Islet precursor cell (in vitro differentiated cells): ENCODE data around the gene GRPEL2.

Source experiments
- DNase-seq: peaks from one replicate; pipeline ENCODE4 v3.0.0-alpha.2; 2018

The GRPEL2 gene

DNA sequence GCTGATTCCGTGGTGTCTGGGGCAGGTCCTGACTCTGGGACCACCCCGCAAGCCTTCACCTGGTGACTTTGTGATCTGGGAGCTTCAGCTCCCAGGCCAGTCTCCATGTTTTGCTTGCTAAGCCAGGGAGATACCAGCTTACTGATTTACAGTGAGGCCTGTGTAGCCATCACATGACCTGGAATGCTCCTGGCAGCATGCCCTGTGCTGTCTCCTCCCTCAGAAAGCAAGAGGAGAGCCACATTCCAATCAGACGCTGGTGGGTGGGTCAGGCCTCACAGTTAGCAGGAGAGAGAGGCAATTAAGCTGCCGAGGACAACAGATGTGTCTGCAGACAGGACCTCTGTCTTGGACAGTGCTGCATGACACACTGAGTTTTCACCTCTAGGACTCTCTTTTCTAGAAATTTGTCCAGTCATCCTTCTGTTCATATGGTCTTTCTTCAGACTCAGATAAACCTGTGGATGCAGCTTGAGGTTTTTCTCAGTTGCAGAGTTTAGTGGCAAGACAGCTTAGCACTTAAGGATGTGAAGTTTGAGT is 24.4 kb upstream of the GRPEL2 start:
- peak; percentile 97 for DNase-seq

DNA sequence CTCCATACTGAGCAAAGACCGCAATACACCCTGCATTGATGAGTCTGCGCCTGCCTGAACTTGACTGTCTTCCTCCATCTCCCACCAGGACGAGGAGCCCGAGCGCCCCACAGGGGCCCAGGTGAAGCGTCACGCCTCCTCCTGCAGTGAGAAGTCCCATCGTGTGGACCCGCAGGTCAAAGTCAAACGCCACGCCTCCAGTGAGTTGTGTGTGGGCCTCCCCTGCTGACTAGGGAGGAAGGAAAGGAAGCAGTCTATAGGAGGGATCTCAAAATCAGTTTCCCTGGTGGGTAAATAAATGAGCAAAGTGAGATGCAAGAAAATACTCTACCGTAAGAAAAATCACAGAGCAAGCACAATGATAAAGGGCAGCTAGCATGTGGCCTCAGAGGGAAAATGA is 22.8 kb upstream of the GRPEL2 start:
- DNase-seq: no peak

DNA sequence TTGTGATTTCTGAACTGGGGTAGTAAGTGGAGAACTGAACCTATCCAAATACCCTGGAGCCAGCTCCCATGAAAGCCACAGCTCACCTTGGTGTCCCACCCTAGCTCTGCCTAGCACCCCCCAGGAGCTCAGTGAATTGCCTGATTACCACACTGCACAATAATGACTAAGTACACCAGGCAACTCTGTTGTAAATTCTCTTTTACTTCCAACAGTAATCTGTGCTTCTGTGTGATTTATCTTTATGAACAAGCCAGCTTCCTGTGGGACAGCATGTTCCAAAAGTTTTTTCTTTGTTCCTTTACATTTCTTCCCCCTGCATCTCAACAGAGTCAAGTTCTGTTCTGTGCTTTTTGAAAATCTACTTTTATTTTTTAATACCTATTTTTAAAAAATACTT is 22.1 kb upstream of the GRPEL2 start:
- DNase-seq: no peak

DNA sequence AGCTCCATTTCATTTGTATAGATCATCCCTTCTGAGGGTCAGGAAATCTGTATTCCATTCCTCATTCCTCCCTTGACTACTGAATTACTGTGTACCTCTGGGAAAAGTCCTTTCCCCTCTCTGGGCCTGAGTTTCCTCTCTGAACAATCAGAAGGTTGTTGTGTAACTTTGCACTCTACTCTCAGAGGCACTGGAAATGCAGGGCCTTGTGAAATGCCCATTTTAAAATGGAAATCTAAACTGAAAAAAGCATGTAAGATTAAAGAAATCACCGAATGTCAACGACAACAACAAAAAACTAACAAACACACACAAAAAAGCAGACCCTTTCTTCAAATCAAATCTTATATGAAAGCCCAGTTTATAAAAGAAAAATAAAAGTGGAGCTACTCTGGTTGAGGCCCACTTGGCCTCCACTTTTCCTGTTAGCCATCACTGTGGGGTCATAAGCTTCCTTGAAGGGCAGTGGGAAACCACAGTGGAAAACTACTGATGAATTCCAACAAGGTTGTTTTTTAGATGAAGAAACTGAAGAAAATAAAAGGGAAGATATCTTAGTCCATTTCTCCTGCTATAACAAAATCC is 21.6 kb upstream of the GRPEL2 start:
- no peak for DNase-seq

DNA sequence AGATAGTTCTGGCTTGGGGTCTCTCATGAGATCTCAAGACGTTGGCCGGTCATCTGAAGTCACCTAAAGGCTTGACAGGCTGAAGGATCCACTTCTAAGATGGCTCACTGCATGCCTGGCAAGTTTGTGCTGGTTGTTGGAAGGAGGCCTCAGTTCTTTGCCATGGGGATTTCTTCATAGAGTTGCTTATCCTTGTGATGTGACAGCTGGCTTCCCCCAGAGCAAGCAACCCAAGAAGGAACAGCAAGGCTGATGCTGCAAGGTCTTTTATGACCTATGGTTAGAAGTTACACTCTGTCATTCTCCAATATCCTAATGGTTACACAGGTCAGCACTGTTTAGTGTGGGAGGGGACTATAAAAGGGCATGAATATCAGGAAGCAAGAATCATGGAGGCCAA is 20.7 kb upstream of the GRPEL2 start:
- no peak for DNase-seq

DNA sequence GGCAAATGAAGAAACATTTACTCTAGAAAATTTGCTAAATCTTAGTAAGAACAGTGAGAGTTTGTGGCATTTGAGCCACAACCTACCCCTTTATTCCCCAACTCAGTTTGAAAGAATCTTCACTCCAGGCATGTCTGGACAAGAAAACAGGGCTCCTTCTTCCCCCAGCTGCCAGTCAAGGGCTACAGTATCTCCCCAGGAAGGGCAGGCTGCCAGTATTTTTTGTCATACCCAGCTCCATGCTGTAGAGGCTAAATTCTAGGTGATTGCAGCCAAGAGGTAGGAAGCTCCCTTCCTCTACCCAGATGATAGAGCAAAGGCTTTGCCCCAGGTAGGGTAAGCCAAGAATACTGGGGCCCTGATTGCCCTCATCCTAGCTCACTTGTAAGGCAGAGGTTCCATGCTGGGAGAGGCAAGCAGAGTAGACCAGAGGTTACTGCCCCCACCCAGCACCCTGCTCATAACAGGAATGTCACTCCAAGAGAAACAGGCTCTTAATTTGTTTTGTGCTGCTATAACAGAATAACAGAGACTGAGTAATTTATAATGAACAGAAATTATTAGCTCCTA is 20.0 kb upstream of the GRPEL2 start:
- no peak for DNase-seq

DNA sequence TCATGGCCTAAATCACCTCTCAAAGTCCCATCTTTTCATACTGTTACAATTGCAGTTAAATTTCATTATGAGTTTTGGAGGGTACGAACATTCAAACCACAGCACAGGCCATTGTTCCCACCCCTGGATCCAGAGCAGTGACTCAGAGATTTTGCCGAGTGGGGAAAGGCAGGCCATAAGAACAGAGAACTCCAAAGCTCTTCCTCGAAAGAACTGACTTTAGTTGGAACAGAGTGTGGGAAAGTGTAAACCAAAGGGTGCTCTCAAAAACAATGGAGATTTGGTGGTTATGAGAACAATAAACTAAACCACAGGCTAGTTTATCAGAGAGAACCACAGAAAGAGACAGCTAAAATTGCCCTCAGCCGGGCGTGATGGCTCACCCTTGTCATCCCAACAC is 19.4 kb upstream of the GRPEL2 start:
- DNase-seq: no peak

DNA sequence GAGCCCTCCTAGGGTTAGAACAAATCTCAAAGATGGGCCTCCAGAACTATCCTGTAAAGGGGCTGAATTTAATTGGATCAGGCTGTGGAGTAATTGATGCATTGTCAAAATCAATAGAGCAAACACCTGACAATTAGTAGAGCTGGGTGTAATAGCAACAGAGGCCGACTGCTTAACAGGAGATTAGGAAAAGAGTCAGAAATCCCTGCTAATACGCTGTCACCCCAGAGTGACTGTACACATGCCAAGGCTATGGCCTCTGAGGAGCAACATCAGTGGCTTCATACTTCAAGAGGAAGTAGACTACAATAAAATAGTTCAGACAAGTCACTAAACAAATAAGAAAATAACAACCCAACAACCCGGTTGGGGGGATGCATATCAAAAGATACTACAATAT is 18.7 kb upstream of the GRPEL2 start:
- no peak for DNase-seq

DNA sequence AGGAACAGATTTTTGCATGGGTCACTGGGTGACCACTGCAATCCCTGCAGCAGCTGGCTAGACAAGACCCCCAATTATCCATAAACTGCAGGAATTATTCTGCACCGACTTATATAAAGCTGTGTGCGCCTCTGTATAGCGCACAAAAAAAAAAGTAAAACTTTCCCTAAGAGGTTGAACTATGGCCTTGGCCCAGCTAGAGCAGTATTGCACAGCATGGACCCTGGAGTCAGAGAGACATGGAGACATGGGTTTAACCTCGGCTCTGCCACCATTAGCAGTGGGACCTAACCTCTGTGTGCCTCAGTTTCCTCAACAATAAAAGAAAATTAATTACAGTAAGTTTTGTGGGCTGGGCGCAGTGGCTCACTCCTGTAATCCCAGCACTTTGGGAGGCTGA is 17.1 kb upstream of the GRPEL2 start:
- DNase-seq: no peak

DNA sequence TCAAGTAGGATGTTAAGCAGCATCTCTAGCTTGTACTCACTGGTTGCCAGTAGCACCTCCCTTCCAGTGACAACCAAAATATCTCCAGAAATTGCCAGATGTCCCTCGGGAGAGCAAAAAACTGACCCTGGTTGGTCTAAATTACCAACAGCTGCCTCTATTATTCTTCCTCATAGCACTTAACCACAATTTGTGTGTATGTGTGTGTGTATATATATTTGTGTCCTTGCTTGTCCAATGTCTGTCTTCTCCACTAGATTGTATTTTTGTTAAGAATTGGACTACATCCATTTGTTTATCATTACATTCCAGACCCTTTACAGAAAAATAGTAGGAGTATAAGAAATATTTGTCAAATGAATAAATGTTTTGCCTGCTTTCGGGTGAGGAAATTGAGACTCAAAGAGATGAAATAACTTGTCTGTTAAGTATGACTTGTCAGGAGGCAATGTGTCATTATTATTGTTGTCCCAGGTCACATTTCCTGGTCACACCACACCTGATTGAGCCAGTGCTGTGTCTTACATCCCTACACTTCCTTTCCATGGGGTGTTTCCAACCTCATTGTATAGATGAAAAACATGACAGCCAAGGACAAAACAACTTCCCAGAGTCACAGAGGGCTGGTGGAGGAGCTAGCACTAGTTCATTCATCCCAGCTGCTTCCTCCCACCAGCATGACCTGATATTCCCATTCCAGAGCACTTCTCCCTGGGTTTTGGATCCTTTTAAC is 11.4 kb upstream of the GRPEL2 start:
- DNase-seq: no peak

DNA sequence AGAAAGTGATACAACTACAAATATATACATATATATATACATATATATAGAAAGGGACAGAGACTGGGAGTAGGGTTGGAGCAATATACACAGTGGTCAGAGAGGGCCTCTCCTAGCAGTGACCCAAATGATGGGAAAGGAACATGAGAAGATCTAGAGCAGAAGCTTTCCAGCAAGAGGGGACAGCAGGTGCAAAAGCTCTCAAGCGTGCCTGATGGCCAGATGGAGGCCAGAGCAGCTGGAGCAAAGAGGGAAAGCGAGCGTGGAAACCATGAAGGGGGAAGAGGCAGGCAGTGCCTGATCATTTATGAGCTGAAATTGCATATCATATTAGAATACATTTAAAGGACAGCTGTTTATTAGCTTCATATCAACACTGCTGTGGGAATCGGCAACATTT is 7.6 kb upstream of the GRPEL2 start:
- no peak for DNase-seq

DNA sequence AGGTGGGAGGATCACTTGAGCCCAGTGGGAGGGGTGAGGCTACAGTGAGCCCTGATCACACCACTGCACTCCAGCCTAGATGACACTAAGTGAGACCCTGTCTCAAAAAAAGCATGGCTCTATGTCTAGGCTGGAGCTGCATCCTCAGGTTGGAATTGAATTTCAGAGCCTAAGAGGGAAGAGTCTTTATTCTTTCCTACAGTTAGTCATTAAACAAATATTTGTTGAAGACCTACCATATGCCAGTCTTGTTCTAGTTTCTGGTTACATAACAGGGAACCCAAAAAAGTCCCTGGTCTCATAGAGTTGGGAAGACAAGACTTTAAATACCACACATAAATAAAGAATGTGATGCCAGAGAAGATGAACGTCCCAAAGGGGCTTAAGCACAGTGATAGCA is 6.9 kb upstream of the GRPEL2 start:
- no peak for DNase-seq

DNA sequence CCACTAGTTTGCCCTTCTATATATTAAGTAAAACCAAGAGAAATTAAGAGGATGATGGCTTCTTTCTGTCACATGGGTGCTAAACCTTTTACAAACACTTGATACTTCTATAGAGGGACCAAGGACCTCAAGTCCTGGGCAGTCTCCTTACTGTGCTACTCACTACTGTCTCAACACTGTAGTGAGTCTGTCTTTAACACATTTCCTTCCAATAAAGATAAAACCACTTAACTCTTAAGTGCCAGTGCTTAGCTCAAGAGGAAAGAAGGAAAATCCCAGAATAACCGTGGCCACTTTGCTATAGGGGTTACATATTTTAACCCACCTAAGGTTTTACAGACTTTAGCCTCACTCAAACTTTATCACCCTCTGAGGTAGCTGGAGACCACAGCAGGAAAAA is 4.4 kb upstream of the GRPEL2 start:
- no peak for DNase-seq

DNA sequence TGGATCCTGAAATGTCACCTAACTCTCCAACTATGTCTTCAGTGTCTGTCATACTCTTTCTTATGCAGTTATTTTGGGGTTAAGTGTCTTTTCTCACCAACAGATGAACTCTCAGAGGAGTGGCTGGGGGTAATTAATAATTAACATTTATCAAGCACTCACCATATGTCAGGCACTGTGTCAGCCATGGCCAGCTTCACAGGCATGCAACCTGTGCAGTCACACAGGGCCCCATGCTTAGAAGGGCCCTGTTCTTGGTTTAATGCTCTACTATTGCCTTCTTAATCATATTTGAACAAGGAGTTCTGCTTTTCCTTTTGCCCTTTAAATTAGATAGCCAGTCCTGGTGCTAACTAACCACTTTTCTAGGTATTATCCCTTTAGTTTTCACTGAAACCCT is 3.4 kb upstream of the GRPEL2 start:
- no peak for DNase-seq

DNA sequence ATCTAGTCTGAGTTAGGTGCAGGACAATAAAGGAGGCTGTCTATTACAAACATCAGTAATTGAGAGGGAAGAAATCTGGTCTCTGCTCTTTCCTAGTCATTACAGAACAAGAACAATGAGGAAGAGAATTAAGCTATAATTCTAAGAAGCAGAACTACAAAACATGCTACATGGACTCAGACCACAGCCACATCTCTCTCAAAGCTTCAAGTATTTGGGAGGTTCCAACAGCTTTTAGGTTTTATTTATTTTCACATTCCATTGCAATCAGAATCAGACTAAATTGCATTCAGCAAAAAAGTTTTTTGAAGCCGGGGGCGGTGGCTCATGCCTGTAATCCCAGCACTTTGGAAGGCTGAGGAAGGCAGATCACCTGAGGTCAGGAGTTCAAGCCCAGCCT is 1.1 kb upstream of the GRPEL2 start:
- no peak for DNase-seq

DNA sequence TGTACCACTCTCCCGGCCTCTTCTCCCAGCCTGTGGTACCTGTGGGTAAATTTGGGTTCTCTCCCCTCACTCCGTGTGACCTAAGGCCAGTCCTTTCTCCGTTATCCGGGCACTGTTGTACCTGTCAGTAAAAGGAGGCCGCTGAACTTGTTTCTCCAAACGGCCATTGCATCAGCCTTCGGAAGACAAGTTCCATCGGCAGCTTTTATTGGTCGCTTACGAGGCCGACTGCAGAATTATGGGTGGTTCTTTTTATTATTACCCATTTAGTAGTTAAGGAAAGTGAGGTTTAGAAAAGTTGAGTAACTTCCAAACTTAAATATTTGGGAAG is 558 bp downstream of the GRPEL2 start:
- DNase-seq: no peak

DNA sequence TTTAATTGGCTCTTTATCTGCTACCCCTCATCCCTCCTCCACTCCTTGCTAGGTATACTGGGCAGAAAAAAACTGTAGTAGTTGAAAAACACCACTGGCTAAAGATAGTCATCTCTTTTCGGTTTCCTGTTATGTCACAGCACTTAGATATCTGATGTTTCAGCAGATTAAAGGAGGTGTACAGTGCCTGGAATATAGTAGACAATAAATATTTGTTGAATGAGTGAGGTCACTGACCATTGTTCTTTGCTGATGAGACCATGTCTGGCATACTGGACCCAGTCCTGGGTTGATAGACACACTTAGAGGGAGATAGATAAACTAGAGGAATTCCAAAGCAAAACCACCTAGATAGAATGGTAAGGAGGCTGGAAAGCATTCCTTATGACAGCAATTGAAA is 3.2 kb downstream of the GRPEL2 start:
- DNase-seq: no peak

DNA sequence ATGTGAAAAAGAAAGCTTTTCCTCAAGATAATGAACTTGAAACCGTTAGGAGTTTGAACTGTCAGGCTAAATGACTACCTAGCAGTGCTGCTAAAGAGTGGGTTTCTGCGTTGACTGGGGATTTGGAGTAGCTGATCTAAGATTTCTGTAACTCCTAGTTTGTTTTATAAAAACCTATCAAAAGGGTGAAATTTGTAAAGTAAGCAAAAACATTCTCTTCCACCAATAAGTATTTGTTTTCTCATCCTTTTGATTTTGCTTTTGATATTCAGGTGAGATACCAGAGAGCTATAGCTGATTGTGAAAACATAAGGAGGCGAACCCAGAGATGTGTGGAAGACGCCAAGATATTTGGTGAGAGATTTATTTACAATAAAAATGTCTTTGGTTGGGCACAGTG is 4.1 kb downstream of the GRPEL2 start:
- no peak for DNase-seq

DNA sequence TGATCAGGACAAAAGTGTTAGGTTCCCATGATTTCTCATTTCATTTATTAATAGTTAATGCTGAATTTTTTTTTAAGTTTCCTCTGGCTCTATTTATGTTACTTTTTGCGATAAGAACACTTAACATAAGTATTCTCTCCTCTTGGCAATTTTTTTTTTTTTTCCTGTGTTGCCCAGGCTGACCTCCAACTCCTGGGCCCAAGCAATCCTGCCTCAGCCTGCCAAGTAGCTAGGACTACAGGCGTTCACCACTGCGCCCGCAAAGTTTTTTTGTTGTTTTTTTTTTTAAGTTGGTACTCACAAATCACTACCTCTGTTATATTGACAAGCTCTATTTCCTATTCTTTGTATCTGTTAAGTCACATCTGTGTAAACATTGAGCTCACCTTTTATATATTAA is 6.9 kb downstream of the GRPEL2 start:
- DNase-seq: no peak

DNA sequence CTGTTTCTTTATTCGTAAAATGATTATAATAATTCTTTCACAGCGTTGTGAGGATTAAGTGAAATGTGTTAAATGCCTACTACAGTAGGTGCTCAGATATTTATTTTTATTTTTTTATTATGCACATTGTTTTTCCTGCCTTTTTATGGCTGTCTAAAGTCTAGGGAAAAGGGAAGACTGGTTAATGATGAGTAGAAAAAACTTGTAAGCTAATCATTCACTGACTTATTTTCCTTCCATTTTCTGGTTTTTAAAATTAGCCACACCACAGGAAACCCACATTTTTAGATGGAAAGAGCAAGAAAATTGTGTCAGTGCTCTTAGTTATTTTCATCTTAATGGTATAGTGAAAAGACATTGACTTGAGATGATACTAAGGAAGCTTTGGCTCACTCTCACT is 8.6 kb downstream of the GRPEL2 start:
- no peak for DNase-seq

DNA sequence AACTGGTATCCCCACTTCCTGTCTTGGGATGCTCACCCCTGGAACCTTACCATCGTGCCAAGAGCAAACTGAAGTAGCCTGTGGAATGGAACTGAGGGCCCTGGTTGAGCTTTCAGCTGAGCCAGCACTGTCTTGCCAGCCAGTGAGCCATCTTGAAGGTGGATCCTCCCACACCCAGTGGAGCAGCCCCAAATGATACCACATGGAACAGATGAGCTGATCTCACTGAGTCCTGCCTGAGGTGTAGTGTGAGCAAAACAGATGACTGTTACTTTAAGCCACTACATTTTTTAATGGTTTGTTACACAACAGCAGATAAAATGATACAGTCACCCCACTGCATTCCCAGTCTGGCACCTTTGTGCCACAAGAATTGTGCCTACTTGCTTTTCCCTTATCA is 10.4 kb downstream of the GRPEL2 start:
- DNase-seq: no peak

DNA sequence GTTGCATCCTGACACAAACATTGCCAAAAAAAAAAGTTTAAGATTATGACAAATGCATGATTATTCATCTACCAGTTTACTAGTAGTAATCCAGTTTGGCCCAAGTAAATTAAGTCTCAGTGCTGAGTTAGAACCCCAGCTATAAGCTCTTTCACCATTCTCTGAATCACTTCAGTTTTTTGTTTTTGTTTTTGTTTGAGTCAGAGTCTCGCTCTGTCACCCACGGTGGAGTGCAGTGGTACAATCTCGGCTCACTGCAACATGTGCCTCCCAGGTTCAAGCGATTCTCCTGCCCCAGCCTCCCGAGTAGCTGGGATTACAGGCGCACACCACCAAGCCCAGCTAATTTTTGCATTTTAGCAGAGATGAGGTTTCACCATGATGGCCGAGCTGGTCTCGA is 11.1 kb downstream of the GRPEL2 start:
- no peak for DNase-seq

DNA sequence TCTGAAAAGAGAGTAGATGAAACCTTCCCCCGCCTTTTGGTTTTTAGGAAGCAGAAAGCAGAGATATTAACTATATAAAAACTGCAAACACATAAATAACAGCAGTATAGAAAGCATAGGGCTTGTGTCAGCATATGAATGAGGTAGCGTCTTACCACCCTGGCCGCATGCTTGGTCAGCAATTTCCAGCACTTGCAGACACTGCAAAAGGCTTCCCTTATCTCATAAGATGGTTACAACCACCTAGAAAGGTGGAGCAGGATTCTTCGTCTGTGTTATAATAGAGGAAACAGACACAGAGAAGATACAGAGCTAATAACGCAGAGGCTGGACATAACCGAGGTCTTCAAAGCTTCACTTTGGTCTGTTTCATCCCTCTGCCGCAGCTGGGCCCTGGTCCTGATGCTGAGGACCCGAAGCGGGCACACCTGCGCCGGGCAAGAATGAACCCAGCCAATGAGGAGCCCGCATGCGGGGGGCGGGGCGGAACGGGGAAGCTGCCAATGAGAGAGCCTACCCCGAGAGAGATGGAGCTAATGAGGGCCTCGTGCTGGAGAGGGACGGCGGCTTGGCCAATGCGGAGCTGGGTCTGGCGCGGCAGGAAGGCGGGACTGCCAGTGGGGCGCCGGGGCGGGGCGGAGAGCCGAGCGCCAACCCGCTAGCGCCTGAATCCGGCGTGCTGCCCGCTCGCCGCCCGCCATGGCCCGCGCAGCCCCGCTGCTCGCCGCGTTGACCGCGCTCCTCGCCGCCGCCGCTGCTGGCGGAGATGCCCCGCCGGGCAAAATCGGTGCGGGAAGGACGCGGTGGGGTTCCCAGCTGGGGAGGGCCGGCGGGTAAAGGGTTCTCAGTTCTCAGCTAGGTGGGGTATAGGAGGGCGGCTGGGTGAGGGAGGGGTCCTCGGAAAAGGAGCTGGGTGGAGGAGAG is 12.3 kb downstream of the GRPEL2 start, which contains the start of gene PCYOX1L:
Gene PCYOX1L (plus strand): TSS at position 677 of the 924 bp plus-strand sequence. CDS start 23 bp downstream, at position 700.
- peak; percentile 98 for DNase-seq

DNA sequence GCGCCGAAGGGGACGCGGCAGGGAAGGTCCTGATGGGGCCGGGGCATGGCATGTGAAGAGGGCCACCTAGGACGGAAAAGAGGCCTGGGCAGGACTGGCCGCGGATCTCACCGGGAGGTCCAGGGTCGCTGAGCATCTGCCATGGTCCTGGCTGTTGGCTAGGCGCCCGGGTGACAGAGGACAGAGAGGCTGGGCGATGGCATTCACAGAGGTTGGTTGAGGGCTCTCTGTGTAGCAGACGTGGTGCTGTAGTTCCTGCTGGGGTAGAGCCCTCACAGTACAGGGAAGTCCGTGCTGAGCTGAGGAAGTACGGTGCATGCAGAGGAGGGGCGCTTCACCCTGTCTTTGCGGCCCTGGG is 13.0 kb downstream of the GRPEL2 start:
- DNase-seq: no peak
